KMS-11 (cell line): Measurements from ENCODE around the gene MYO15B.

ENCODE experiments used
- H2AFZ ChIP-seq: fragments of 200-600 bp; sonication (generic); 2 replicates; pipeline ENCODE4 v1.6.1; 2016; ENCODE audit warnings: antibody characterized with exemption, mixed run types, low read depth
- H3K27ac ChIP-seq: fragments of 200-600 bp; sonication (generic); 2 replicates; pipeline ENCODE4 v1.6.1; 2016; ENCODE audit warnings: mild to moderate bottlenecking, mixed run types
- H3K27me3 ChIP-seq: fragments of 200-600 bp; sonication (generic); 2 replicates; pipeline ENCODE4 v1.6.1; 2017; ENCODE audit warnings: mild to moderate bottlenecking, low read depth, mixed run types, moderate library complexity; ENCODE audit not compliant: insufficient read depth
- H3K36me3 ChIP-seq: fragments of 200-600 bp; sonication (generic); 2 replicates; pipeline ENCODE4 v1.6.1; 2017; ENCODE audit warnings: mild to moderate bottlenecking, mixed run types; ENCODE audit not compliant: insufficient read depth
- H3K4me1 ChIP-seq: fragments of 200-600 bp; sonication (generic); 2 replicates; pipeline ENCODE4 v1.6.1; 2016; ENCODE audit warnings: mild to moderate bottlenecking, low read depth, mixed run types; ENCODE audit not compliant: poor library complexity, severe bottlenecking
- H3K4me2 ChIP-seq: fragments of 200-600 bp; sonication (generic); 2 replicates; pipeline ENCODE4 v1.7.0; 2016; ENCODE audit warnings: mild to moderate bottlenecking, mixed run types
- H3K4me3 ChIP-seq: fragments of 200-600 bp; sonication (generic); IDR thresholded peaks from 2 replicates; pipeline ENCODE4 v1.6.1; 2017; ENCODE audit warnings: low read depth, low read length, mixed read lengths; ENCODE audit not compliant: insufficient read depth
- H3K79me2 ChIP-seq: fragments of 200-600 bp; sonication (generic); 2 replicates; pipeline ENCODE4 v1.6.1; 2016; ENCODE audit warnings: low read depth, mixed run types; ENCODE audit not compliant: insufficient read depth
- H3K9ac ChIP-seq: fragments of 200-600 bp; sonication (generic); 2 replicates; pipeline ENCODE4 v1.6.1; 2016; ENCODE audit warnings: mild to moderate bottlenecking, mixed run types
- H4K20me1 ChIP-seq: fragments of 200-600 bp; sonication (generic); 2 replicates; pipeline ENCODE4 v1.6.1; 2016; ENCODE audit warnings: mild to moderate bottlenecking, mixed run types; ENCODE audit not compliant: insufficient read depth
- CTCF ChIP-seq: fragments of 200-600 bp; sonication (generic); conservative IDR thresholded peaks from 2 replicates; pipeline ENCODE4 v1.6.1; 2017; ENCODE audit warnings: low read depth, mild to moderate bottlenecking, antibody characterized with exemption, low read length, moderate library complexity, mixed read lengths

Gene MYO15B

GRCh38 chr17:75566416-75566815 lies 21.2 kb upstream of the MYO15B start:
- no peak overlapping the region for H3K4me2 ChIP-seq
- no peaks in the 10 kb centered on the region for H4K20me1 ChIP-seq
- H3K27ac ChIP-seq = no peak overlapping the region
- H3K79me2 ChIP-seq = no peaks in the 10 kb centered on the region
- no peak overlapping the region for H3K9ac ChIP-seq
- no peak overlapping the region for H2AFZ ChIP-seq
- H3K36me3 ChIP-seq = no peaks in the 10 kb centered on the region
- no peak for TF ChIP-seq CTCF
- H3K4me1 ChIP-seq = peaks cover 5% of the 10 kb centered on the region
- no peak overlapping the region for H3K4me3 ChIP-seq
- H3K27me3 ChIP-seq = no peaks in the 10 kb centered on the region

GRCh38 chr17:75566834-75567233 lies 20.8 kb upstream of the MYO15B start:
- Histone ChIP-seq H3K27me3 (no peaks in the 10 kb centered on the region), H3K4me3 (no peak overlapping the region), H3K4me1 (peaks cover 5% of the 10 kb centered on the region), H3K36me3 (no peaks in the 10 kb centered on the region), H3K79me2 (no peaks in the 10 kb centered on the region), H3K9ac (no peak overlapping the region), H4K20me1 (no peaks in the 10 kb centered on the region), H3K4me2 (no peak overlapping the region), H3K27ac (no peak overlapping the region), H2AFZ (no peak overlapping the region)
- no peak for TF ChIP-seq CTCF

GRCh38 chr17:75568412-75569255 lies 19.0 kb upstream of the MYO15B start:
- Histone ChIP-seq H2AFZ (no peak overlapping the region), H3K4me1 (peaks cover 5% of the 10 kb centered on the region), H3K4me2 (no peak overlapping the region), H3K27me3 (no peaks in the 10 kb centered on the region), H3K27ac (no peak overlapping the region), H4K20me1 (no peaks in the 10 kb centered on the region), H3K4me3 (no peak overlapping the region), H3K36me3 (no peaks in the 10 kb centered on the region), H3K9ac (no peak overlapping the region), H3K79me2 (no peaks in the 10 kb centered on the region)
- TF ChIP-seq CTCF = no peak

- no peak overlapping the region for H3K9ac ChIP-seq
- no peaks in the 10 kb centered on the region for H3K79me2 ChIP-seq
- no peak overlapping the region for H3K4me2 ChIP-seq
Measured at GRCh38 chr17:75570034-75570676, 17.4 kb upstream of the MYO15B start.

More at GRCh38 chr17:75570034-75570676, 17.4 kb upstream of the MYO15B start:
- no peak for TF ChIP-seq CTCF
- Histone ChIP-seq H4K20me1 (no peaks in the 10 kb centered on the region), H3K27me3 (peaks cover 2% of the 10 kb centered on the region; the same call in 1 of the 2 replicates), H3K36me3 (no peaks in the 10 kb centered on the region), H3K4me1 (peaks cover 5% of the 10 kb centered on the region), H3K27ac (no peak overlapping the region), H3K4me3 (no peak overlapping the region), H2AFZ (no peak overlapping the region)
